GM19395 (cell line): ENCODE data around the gene CDH24.

ENCODE experiments used
- ATAC-seq: cut with Tn5 transposase; IDR thresholded peaks from one replicate; pipeline ENCODE4 v1.9.1; 2021; ENCODE audit warnings: mild to moderate bottlenecking, moderate library complexity; ENCODE audit not compliant: unreplicated experiment

CDH24 gene

GRCh38 chr14:23063601-23064000 lies 6.3 kb upstream of the CDH24 start:
- ATAC-seq = no peak

- no peak for ATAC-seq
These were observed 4.7 kb upstream of the CDH24 start for GRCh38 chr14:23062002-23062401.

- no peak for ATAC-seq
These were observed 3.4 kb upstream of the CDH24 start for GRCh38 chr14:23060536-23061260.

GRCh38 chr14:23058654-23059504 lies 1.6 kb upstream of the CDH24 start:
- no peak for ATAC-seq

GRCh38 chr14:23057757-23058653 lies 685 bp upstream of the CDH24 start:
- peak; percentile 71 for ATAC-seq

GRCh38 chr14:23056145-23056955 lies 970 bp downstream of the CDH24 start:
- ATAC-seq = peak; percentile 59

GRCh38 chr14:23055621-23056144 lies 1.6 kb downstream of the CDH24 start:
- ATAC-seq = no peak

- ATAC-seq = no peak
These were observed 2.2 kb downstream of the CDH24 start for GRCh38 chr14:23055147-23055550.

- ATAC-seq = no peak
These were observed 3.1 kb downstream of the CDH24 start for GRCh38 chr14:23054000-23054811.

- ATAC-seq = no peak
These were observed 3.9 kb downstream of the CDH24 start for GRCh38 chr14:23053426-23053825.

GRCh38 chr14:23052671-23053070 lies 4.6 kb downstream of the CDH24 start:
- ATAC-seq = no peak

- no peak for ATAC-seq
These were observed 5.1 kb downstream of the CDH24 start for GRCh38 chr14:23052182-23052623.

GRCh38 chr14:23051141-23052057 lies 5.9 kb downstream of the CDH24 start:
- no peak for ATAC-seq

- no peak for ATAC-seq
These were observed 8.3 kb downstream of the CDH24 start for GRCh38 chr14:23049011-23049410.

- no peak for ATAC-seq
These were observed 9.3 kb downstream of the CDH24 start for GRCh38 chr14:23047751-23048693.

- ATAC-seq = no peak
These were observed 10.2 kb downstream of the CDH24 start for GRCh38 chr14:23047034-23047634.
